BJ (cell line): Measurements from ENCODE around the gene GALR3. TPM values are rescaled to one million over a fixed set of nuclear protein-coding genes. Genes with fewer than 3 reads are reported as not detected.

Experiments
- CTCF ChIA-PET: fragments of 350-600 bp; formaldehyde crosslinking; extraction: SDS; loops from one replicate; lab custom pipeline; 2021; ENCODE audit warnings: antibody characterized with exemption, inconsistent platforms; lab: Yijun Ruan, JAX
- POLR2A ChIA-PET: fragments of 300-600 bp; sonication (Branson Sonifier 250); formaldehyde crosslinking; extraction: SDS; loops from one replicate; lab custom pipeline; 2021; ENCODE audit warnings: antibody characterized with exemption; lab: Charles Lee
- DNase-seq: peaks from one replicate; pipeline ENCODE4 v3.0.0-alpha.2; 2011; ENCODE audit warnings: low read depth
- H3K27me3 ChIP-seq: 2 replicates; pipeline ENCODE4 v1.6.0; 2011; ENCODE audit warnings: low read length; ENCODE audit not compliant: control insufficient read depth, insufficient read depth
- H3K36me3 ChIP-seq: 2 replicates; pipeline ENCODE4 v1.5.1; 2011; ENCODE audit warnings: low read length; ENCODE audit not compliant: control insufficient read depth, insufficient read depth
- H3K4me3 ChIP-seq: 2 replicates; pipeline ENCODE4 v1.5.1; 2011; ENCODE audit warnings: low read depth, mild to moderate bottlenecking, control low read depth, low read length
- CTCF ChIP-seq: IDR thresholded peaks from 2 replicates; pipeline ENCODE4 v1.5.1; 2011; ENCODE audit warnings: low read depth, mild to moderate bottlenecking, control low read depth, inconsistent platforms, low read length, moderate library complexity; ENCODE audit not compliant: insufficient read depth
- polyA plus RNA-seq: library from polyadenylated mRNA; depleted of rRNA; stranded (reverse); fragments of >200 nt; gene quantifications from 2 replicates; pipeline ENCODE4 v1.2.3, GENCODE V29; 2011

The GALR3 gene
- polyA plus RNA-seq, 1 experiment: not detected

GRCh38 chr22:37844904-37845329, 21.7 kb downstream of the GALR3 start:
- DNase-seq: no peak
- peak overlapping the region; percentile 68 for H3K4me3 ChIP-seq
- no peaks in the 10 kb centered on the region for H3K27me3 ChIP-seq
- POLR2A ChIA-PET: no interaction called here
- CTCF ChIA-PET: interaction anchor here (1.4 to 1.8 kb wide), 3 partner anchors 18 to 202 kb away, joined by 3 to 14 read pairs (median 6); no protein-coding TSS in a partner anchor
- TF ChIP-seq CTCF: no peak
- H3K36me3 ChIP-seq: no peaks in the 10 kb centered on the region

- DNase-seq: no peak
- ChIA-PET POLR2A (no interaction called here), CTCF (interaction anchor here (1.8 kb wide), 1 partner anchor 17 kb away, joined by 6 read pairs; no protein-coding TSS in a partner anchor)
- TF ChIP-seq CTCF: no peak
- Histone ChIP-seq H3K4me3 (no peak overlapping the region), H3K36me3 (peaks cover 3% of the 10 kb centered on the region; the same call in 1 of the 2 replicates), H3K27me3 (no peaks in the 10 kb centered on the region)
Measured at GRCh38 chr22:37846433-37846832, 23.3 kb downstream of the GALR3 start.

- ChIA-PET POLR2A (no interaction called here), CTCF (interaction anchor here (0.9 to 2.0 kb wide), 2 partner anchors 15 to 31 kb away, joined by 3 to 9 read pairs; no protein-coding TSS in a partner anchor)
- DNase-seq: no peak
- H3K36me3 ChIP-seq: peaks cover 10% of the 10 kb centered on the region
- TF ChIP-seq CTCF: no peak
- H3K27me3 ChIP-seq: no peaks in the 10 kb centered on the region
- peak overlapping the region; percentile 92 for H3K4me3 ChIP-seq
Measured at GRCh38 chr22:37848587-37849088, 25.5 kb downstream of the GALR3 start.

GRCh38 chr22:37849089-37849751, 26.0 kb downstream of the GALR3 start, which contains the start of gene EIF3L:
Gene EIF3L, plus strand, starts transcription at chr22:37849419. Its CDS starts 31 bp downstream, at chr22:37849450.
- Histone ChIP-seq H3K4me3 (peak within 1 kb of the TSS; percentile 92), H3K27me3 (no peaks in the 10 kb centered on the region), H3K36me3 (peaks cover 11% of the 10 kb centered on the region)
- POLR2A ChIA-PET: no interaction called here
- no peak for TF ChIP-seq CTCF
- CTCF ChIA-PET: interaction anchor here (0.9 to 1.6 kb wide), 3 partner anchors 14 to 31 kb away, joined by 3 to 14 read pairs (median 3); no protein-coding TSS in a partner anchor
- DNase-seq: peak; percentile 42

GRCh38 chr22:37850801-37851200, 27.6 kb downstream of the GALR3 start:
- no peak for DNase-seq
- CTCF ChIA-PET: interaction anchor here (5.1 kb wide), 1 partner anchor 13 kb away, joined by 27 read pairs; no protein-coding TSS in a partner anchor
- no peak overlapping the region for H3K4me3 ChIP-seq
- H3K36me3 ChIP-seq: peaks cover 13% of the 10 kb centered on the region
- TF ChIP-seq CTCF: no peak
- H3K27me3 ChIP-seq: no peaks in the 10 kb centered on the region
- POLR2A ChIA-PET: no interaction called here
